Tongue (tissue), 3 donors: ENCODE results near the gene SPANXN5. TPM values are rescaled to one million over a fixed set of nuclear protein-coding genes. Genes with fewer than 3 reads are reported as not detected.
"Not testable (repeated sequence)": the region's sequence is repeated elsewhere in the genome, so short reads cannot be mapped to it uniquely, and the experiment has no call there.

Experiments used
- DNase-seq: peaks from one replicate; pipeline ENCODE4 v3.0.0-alpha.2; 2015
- small RNA-seq: library from RNA; depleted of rRNA; stranded (forward); fragments of <200 nt; gene quantifications from one replicate; pipeline ENCODE3, GENCODE V24; 2014; ENCODE audit warnings: low replicate concordance
- total RNA-seq: library from RNA; depleted of rRNA; stranded (reverse); fragments of >200 nt; gene quantifications from one replicate; pipeline ENCODE4 v1.2.3, GENCODE V29; 2014

The SPANXN5 gene, protein sequence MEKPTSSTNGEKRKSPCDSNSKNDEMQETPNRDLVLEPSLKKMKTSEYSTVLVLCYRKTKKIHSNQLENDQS
- not detected for total RNA-seq

DNA sequence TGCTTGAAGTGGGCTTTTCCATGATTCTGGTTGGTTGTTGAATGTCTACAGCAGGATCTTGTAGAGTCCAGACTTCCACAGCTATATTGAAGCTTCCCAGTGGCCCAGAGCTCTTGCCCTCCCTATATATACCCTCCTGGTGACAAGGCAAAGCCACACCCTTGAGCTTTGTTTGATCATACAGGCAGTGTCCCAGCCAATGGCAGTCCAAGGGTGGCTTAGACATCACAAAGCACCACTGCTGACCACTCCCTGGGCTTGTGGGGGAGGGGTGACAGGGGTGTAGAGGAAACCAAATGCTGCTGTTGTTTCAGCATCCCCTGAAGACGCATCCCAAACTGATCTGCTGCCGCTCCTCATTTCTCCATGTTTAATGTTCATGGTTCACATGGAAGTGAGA is at the start of gene SPANXN5:
Gene SPANXN5 (minus strand): TSS at position 101 of the 400 bp plus-strand sequence. CDS start 79 bp downstream, at position 22.
- DNase-seq, result not testable (repeated sequence)

DNA sequence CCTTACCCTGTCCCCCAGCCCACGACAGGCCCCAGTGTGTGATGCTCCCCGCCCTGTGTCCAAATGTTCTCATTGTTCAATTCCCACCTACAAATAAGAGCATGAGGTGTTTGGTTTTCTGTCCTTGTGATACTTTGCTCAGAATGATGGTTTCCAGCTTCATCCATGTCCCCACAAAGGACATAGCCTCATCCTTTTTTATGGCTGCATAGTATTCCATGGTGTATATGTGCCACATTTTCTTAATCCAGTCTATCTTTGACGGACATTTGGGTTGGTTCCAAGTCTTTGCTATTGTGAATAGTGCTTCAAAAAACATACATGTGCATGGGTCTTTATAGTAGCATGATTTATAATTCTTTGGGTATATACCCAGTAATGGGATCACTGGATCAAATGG is 46.4 kb upstream of the SPANXN5 start:
- not testable (repeated sequence) for DNase-seq

DNA sequence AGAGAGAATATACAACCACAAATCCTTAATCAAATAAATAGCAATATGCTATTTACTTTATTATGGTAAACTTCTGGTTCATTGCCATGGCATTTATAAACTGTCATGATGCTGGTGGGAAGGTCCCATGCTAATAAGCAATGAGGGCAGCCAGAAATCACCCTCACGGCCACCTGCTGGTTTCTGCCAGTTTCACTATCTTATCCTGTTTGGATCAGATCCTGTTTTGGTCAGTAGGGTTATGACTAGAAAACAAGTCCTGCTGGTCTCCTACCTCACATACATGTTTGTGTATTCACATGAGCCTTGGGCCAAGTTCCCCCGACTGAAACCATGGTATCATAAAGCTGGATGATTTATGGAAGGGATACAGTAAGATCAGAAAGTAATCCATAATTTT is 41.9 kb upstream of the SPANXN5 start:
- no peak for DNase-seq

- DNase-seq, result no peak
Observed at GRCh38 chrX:52830551-52830950, 33.3 kb upstream of the SPANXN5 start.

- DNase-seq, result no peak
Observed at GRCh38 chrX:52824608-52825007, 27.4 kb upstream of the SPANXN5 start.

GRCh38 chrX:52821079-52821760 is 24.0 kb upstream of the SPANXN5 start:
- DNase-seq, result no peak

DNA sequence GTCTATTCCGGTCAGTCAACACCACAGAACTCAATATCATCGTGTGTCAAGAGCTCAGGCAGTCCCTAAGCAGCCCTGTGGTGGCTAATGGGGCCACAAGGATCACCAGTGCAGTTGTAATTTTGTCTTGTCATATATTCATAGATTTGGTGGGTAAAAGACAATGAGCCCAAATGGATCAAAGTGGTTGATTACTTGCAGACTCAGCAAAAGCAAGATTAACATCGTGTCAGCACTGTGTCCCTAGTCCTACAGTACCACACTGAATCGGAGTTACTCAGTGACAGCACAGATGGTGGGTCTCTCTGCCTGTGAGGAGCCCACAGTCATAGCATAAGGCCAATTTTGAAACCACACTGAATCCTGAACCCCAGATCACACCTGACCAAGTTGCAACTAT is 22.6 kb upstream of the SPANXN5 start:
- no peak for DNase-seq

GRCh38 chrX:52811065-52811625 is 13.9 kb upstream of the SPANXN5 start, which contains the start of gene XAGE5:
Gene XAGE5 (plus strand): TSS chrX:52811287. CDS start chrX:52812567, 1,280 bp downstream.
- no peak for DNase-seq

DNA sequence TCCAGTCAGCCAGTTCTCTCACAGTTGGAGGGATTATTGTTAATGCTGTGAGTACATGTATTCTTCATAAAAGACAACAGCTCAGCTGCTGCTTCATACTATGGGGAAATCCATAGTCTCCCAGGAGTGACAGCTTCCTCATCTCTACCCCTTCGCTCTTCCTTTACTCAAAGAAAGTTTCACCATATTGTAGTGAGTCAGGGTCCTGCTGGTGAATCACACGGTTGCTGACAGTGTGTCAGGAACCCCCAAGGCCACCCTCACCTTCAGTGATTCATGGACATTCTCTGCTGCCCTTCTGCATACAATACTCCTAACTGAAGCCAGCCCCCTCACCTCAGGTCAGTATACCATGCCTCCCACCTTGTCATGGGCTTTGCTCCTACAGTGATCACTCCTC is 7.6 kb upstream of the SPANXN5 start:
- not testable (repeated sequence) for DNase-seq

DNA sequence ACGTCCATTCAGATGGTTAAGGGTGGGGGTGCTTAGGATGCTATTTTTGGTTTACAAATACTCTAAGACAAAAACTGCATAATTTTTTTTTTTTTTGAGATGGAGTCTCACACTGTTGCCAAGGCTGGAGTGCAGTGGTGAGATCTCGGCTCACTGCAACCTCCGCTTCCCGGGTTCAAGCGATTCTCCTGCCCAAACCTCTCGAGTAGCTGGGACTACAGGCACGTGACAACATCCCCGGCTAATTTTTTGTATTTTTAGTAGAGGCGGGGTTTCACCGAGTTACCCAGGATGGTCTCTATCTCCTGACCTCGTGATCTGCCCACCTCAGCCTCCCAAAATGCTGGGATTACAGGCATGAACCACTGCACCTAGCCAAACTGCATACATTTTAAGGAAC is 23.7 kb downstream of the SPANXN5 start:
- DNase-seq, result not testable (repeated sequence)

DNA sequence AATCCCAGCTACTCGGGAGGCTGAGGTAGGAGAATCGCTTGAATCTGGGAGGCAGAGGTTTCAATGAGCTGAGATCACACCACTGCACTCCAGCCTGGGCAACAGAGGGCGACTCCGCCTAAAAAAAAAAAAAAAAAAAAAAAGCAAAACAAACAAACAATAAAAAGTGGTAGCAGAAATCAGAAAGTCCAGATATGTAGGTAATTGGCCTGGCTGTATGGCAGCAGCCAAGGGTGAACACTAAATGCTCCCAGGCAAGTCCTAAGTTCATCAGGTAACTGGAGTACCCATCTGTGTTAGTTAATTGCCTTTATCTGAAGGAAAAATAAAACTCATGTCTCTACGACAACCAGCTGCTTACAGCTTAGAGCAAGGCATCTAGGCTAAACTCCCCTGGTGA is 31.2 kb downstream of the SPANXN5 start:
- not testable (repeated sequence) for DNase-seq

DNA sequence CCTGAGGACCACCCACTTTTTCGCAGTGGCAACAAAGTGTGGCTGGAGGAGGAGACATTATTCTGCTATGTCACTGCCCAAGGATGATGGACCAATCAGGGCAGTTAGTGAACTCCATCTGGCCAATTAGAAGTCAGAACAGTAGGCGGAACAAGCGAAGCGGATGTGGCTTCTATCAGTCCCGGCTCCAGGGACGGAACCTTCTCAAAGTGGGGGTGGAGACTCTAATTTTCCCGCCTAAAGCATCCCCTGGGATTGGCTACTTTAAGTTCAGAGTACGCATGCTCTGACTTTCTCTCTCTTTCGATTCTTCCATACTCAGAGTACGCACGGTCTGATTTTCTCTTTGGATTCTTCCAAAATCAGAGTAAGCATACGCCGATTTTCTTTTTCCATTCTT is 46.3 kb downstream of the SPANXN5 start, which contains the start of gene SSX2B:
Gene SSX2B (plus strand): TSS at position 301 of the 400 bp plus-strand sequence. CDS start 1,429 bp downstream, outside the sequence.
- not testable (repeated sequence) for DNase-seq

Small RNAs within 50 kb of the gene (small RNA-seq; reads per million reads assigned to genes)
- gene AC244505.6 (not detected), gene AC244505.7 (not detected)

Other genes starting within 250 kb of the SPANXN5 start
- not detected for gene SSX7, start 142.5 kb downstream of the SPANXN5 start, total RNA-seq
- not detected for gene SSX2, start 90.2 kb downstream of the SPANXN5 start, total RNA-seq
- not detected for gene SSX2B, start 46.2 kb downstream of the SPANXN5 start, total RNA-seq
- not detected for gene XAGE5, start 13.9 kb upstream of the SPANXN5 start, total RNA-seq
- gene XAGE3, start 70.7 kb upstream of the SPANXN5 start, total RNA-seq, result not detected
- gene FAM156B, start 99.9 kb upstream of the SPANXN5 start, total RNA-seq, result 19.4 TPM
- gene FAM156A, start 161.1 kb upstream of the SPANXN5 start, total RNA-seq, result 20.6 TPM